NCI-H2081 treated with DMSO at 0.1 percent for 48 hours (cell line): ENCODE results near the gene COQ5.
"Not testable (repeated sequence)": the region's sequence is repeated elsewhere in the genome, so short reads cannot be mapped to it uniquely, and the experiment has no call there.

Source experiments
- DNase-seq: peaks from one replicate; lab custom pipeline; 2025; lab: John Stamatoyannopoulos, UW

COQ5 gene

DNA sequence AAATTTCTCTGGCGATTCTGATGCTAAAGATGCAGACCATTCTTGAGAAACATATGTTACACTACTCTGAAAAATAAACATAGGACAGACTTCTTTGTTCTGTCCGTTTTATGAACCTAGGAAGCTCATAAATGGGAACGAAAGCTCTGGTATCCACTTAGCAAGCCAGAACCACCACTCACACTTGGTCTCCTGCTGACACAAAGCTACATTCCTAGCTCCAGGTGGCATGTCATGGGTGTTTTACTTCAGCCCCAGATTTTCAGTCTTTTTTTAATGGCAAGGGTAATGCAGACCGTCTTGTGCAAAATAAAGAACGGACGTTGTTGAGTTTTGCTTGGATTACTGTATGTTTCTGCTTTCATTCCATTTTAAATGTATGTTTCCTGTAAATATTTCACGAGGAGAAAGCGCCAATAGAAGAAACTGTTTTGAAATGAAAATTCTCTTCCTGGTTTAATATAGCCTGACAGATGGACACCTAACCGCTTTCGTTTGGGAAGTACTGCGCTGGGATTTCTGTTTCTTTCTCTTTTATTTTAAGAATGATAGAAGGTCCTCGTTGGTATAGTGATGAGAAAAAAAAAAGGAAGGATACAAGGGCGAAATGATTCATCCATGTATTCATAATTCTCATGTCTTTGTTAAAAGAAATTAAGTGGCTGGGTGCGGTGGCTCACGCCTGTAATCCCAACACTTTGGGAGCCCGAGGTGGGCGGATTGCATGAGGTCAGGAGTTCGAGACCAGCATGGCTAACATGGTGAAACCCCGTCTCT, 871 bp upstream of the COQ5 start:
- peak; percentile 31 for DNase-seq

DNA sequence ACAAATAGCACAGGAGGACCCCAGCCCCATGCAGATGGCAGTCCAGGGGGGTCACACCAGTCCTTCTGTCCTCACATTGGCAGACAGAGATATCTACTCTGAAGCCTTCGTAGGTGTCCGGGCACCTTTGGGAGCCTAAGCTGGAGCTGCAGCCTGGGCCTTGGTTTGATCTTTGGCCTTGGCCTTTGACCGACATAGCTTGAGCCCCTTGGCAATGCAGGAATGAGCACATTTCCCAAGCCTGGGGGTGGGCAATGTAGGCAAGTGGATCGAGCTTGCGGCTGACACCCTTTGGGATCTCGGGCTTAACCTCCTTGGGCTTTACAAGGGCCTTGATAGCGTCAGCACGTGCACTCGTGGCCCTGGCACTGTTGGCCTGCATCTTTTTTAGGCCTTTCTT, 6.4 kb downstream of the COQ5 start:
- DNase-seq, result no peak

DNA sequence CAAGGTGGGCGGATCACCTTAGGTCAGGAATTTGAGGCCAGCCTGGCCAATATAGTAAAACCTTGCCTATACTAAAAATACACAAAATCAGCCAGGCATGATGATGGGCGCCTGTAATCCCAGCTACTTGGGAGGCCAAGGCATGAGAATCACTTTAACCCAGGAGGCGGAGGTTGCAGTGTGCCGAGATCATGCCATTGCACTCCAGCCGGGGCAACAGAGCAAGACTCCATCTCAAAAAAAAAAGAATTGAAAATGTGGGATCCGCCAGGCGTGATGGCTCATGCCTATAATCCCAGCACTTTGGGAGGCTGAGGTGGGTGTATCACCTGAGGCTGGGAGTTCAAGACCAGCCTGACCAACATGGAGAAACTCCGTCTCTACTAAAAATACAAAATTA, 9.6 kb downstream of the COQ5 start:
- not testable (repeated sequence) for DNase-seq

DNA sequence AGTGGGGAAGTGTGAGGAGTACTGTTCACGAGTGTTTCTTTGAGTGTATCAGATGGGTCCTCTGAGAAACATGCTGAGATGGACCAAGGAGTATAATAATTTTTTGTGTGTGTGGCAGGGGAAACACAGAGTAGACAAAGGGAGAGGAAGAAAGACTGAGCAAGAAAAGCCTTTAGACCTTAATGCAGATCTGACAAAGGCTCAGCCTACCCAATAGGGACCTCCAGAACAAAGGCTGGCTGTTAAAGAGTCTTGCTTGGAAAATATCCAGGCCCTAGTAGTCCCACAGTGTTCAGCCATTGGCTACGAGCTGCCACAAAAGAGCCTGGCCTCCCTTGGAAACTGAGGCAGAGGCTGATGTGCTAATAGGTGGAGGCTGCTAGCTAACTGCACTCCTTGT, 13.5 kb downstream of the COQ5 start:
- DNase-seq, result no peak

DNA sequence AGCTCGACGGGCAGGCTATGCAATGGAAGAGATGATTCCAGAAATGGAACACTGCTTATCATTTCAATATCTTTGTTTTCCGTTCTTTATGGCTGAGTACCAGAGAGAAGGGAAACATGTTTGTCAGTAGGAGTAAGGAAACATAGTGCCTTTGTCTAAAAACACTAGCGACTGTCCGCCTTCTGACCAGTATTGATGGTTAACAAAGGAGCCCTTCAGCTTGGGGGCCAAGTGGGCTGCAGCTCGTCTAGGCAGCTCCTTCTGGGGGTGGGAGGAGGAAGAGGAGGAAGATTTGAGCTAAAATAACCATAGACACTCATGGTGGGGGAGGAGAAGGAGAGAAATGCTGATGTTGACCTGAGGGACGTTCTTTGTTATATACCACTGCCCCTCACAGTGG, 15.0 kb downstream of the COQ5 start:
- DNase-seq, result no peak

DNA sequence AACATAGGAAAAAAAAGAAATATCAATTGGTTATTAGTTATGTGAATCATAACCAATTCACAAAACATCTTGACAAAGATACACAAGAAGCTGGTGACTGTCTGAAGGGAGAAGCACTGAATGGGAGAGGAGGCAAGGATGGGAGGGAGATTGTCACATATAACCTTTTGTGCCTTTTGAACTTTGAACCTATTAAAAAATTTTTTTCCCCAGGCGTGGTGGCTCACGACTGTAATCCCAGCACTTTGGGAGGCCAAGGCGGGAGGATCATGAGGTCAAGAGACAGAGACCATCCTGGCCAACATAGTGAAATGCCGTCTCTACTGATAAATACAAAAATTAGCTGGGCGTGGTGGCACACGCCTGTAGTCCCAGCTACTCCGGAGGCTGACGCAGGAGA, 20.4 kb downstream of the COQ5 start:
- DNase-seq, result no peak

DNA sequence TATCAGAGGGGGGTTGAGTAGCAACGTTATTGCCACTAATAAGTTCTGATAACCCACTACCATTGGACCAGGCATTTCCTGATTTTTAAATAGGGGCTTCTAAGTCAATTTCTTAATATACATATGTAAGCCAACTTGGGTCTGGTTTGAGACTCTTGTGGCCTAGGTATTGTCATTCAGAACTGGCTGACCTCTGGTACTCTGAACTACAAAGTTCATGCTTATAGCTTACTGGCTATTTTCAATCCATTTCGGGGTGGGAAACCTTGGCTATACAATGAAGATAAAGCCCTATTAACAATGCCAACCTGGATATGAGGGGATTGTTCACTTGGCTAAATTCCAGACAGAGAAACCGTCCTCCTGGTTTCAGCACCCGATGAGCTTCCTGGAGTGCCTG, 24.4 kb downstream of the COQ5 start:
- DNase-seq, result no peak

DNA sequence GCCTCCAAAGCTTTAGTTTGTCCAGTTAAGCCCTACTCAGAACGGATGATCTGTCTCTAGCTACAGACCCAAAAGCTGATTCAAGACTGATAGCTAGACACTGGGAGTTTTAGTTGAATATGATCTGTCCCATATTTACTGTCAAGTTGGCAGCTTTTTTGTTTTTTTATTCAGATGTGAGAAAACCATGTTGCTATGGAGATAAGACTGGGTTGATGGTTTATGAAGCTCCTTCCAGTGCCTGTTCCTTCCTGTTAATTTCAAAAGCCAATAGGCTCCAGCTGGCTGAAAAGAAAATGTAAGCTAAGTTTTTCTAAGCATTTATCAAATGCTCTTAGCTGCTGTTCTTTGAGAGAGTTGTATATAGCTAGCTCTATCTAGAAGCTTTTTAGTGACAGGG, 28.4 kb downstream of the COQ5 start:
- no peak for DNase-seq

DNA sequence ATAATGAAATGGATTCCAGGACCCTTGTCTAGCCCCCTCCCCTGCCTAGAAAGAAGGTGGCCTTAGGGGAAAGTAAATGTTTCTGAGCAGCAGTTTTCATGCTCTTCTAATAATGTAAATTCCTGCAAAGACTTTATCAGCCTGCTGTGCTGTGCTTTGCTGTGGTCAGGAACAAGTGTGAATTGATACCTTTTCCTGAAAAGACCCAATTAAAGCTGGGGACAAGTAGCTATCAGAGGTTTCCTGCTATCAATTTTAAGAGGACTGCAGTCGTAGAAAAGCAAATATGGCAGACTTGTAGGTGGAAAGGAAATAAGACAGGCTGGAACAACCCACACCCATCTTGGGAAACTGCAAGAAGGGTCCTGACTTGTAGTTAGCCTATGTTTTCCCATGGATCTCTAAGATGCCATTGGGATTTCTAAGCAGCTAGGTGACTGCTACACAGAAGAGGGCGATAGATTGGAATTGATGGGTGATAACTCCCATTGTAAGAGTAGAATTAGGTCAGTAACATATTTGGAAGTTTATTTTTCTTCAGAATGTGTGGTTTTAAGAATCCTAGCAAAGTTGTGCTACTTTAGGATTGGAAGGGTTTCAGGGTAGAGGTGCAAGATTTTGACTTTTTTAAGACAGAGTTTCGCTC, 30.0 kb downstream of the COQ5 start:
- no peak for DNase-seq

DNA sequence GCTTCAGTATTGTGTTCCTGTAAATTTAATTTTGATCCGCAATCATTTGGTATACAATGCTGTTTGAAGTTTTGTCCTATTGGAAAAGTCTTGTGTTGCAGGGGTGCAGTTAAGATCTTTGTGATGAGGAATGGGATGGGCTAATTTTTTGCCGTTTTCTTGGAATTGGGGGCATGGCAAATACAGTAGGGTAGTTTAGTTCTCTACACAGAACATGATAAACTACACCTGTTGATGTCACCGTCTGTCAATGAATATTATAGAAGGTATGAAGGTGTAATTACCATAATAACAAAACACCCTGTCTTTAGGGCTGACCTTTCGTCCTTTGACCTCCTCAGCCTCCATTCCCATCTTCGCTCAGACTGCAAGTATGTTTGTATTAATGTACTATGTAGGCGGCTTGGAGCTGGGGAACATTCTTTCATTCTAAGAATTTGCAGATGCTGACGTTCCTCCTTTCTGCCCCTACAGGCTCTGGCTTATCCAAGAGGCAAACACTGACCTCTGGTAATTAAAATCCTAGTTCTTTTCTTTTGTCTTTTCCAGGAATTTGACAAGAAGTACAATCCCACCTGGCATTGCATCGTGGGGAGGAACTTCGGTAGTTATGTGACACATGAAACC, 31.3 kb downstream of the COQ5 start:
- no peak for DNase-seq

DNA sequence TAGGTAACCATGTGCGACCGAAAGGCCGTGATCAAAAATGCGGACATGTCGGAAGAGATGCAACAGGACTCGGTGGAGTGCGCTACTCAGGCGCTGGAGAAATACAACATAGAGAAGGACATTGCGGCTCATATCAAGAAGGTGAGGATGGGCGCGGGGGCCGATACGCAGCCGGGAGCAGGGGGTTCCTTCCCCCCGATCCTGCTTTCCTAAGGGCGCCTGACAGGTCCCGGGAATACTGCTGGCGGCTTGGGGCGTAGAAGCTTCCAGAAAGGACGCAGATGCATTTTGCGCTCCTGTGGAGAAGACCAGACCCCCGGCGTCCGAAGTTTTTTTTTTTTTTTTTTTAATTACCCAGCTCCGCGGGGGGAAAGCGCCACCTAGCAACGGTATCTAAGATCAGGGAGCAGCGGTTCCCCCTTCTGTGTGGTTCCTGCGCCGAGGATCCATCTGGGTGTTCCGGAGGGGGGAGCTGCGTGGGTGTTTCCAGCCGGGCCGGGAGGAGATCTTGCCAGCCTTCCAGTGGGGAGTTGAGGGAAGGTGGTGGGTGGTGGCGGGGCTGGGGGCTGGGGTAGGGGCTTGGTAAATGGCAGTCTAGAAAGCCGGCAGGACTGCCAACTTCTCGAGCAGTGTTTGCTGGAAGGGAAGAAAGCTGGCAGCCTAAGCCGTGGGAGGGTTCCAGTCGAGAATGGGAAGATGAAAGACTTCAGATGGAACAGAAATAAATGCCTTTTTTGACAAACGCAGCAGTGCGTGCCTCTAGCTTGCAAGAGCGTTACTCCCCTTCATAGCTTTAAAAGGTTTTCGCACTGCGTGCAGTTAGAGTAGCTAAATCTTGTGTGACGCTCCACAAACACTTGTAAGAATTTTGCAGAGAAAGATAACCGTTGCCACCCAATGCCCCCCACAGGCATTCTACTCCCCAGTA, 32.3 kb downstream of the COQ5 start:
- DNase-seq, result no peak

DNA sequence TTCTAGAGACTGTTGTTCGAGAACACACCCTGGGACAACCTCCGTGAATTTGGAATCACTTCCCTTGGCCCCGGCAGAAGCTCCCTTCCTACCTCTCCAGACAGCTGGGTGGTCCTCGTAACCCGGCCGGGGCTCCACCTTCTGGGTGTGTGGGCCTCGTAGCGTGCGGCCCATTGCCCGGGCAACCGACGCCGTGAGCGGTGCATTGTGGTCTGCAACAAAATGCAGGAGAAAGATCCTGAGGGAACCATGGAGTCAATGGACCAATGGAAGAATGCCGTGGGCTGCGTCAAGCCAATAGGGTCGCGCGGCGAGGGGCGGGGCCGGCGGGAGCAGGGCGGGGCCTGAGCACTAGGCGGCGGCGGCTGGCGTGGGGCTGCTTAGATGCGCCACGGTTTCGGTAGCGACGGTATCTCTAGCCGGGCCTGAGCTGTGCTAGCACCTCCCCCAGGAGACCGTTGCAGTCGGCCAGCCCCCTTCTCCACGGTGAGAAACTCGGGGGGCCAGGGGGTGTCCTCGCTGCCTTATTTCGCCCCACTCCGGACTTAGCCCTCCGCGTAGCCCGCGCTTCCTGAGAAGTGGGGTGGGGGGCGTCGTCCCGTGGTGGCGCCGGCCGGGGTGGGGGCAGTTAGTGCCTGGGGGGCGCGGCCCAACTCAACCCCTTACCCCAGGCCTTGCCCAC, 33.1 kb downstream of the COQ5 start, which contains the start of gene DYNLL1:
Gene DYNLL1, plus strand, starts transcription at position 383 of the 682 bp plus-strand sequence. CDS start 309 bp downstream, outside the sequence.
- peak; percentile 77 for DNase-seq

DNA sequence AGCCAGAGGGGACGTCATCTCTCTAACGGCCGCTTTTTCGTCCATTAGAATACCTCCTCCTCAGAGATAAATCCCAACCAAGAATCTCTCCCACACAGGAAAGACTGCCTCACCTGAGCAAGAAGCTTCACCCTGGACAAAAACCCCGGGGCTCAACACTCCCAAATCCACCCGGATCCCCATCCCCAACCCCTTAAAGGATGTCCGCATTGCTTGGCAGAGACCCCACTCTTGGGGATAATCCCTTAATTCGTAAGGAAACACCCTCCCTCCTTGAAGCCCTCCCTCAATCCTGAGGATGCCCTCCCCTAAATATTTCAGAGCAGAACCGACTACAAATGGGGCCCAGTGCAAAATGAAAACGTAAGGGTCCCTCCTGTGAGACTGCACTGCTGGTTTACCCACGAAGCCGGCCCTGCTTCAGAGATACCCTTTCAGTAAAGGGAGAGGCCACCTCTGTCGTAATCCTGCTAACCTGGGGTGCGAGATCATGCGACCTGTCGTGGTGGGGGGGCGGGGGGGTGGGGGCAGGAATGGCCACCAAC, 33.7 kb downstream of the COQ5 start:
- DNase-seq, result no peak

DNA sequence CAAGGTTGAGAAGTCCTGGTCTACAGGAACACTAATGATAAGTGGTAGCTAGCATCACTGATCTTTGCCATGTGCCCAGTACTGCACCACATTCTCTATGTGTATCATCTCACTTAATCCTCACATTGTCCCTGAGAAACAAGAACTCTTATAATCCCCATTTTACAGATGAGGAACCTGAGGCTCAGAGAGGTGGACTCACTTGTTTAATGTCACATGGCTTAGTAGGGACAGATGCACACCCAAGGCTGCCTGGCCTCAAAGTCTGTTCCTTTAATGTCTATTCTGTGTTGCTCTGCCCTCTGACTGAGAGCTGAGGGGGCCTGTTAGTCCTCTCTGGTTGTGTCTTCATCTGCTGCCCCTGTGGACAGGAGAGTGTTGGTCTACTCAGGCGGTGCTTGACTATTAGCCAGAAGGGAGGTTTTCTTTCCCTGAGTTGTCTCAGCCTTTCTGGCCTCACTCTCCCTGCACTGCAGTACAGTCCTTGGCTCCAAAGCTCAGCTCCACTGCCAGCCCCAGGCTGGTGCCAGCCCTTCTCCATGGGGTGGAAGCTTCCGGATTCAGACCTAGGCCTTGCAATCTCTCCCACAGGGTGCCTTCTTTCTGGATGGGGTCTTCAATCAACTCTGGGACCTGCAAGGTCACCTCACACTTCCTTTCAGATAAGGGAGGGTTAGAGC, 38.0 kb downstream of the COQ5 start:
- DNase-seq, result no peak

DNA sequence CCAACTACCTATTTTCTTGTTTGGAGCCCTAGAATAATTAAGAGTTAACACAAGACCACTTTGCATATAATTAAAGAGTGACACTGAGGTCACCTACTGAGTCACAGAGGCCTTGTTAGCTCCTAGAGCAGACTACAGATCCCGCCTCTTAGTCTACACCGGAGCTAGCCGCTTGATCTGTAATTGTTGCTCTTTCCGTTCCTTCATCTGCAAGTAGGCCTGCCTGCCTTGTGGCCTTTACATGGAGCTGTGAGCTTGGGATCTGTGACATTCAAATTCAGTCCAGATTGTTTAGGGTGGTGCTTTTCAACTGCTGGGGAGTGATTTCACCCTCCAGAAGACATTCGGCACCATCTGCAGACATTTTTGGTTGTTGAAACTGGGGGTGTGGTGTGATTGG, 38.6 kb downstream of the COQ5 start:
- no peak for DNase-seq

DNA sequence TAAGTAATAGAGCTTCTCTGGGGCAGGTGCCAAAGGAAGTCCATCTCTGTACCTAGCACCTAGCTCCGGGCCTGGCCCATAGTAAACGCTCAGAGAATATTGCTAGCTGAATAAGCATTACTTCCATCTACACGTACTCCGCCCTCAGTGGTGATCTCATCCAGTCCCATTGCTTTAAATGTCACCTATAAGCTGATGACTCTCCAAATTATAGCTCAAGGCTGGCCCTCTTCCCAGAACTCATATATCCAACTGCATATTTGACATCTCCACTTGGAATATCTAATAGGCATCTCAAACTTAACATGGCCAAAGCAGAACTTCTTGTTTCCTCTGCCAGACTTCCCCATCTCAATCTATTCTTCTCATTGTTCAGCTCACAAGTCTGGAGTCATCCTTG, 39.9 kb downstream of the COQ5 start:
- DNase-seq, result no peak

DNA sequence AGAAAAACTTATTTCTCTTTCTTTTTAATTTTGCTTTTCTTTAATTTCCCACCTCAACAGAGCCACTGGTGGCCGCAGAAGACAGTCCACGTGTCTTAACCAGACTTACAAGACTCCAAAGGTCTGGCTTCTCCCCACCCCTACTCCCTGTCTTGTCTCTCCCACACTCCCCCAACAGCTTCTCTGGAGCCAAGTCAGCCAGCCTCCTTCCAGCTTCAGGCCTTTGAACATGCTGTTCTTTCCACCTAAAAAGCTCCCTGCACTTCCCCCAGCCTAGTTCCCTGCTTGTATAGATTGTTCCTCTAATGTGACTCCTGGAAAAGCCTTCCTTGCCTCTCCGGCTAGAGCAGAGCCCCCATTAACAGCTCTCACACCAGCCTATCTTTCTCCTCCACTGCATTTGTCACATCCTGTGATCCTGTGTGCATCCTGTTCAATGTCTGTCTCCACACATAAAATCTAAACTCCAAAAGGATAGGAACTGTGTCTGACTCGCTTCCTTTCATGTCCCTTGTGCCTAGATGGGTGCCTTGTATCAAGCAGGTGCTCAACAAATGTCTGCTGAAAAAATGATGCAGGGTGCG, 40.8 kb downstream of the COQ5 start:
- no peak for DNase-seq

DNA sequence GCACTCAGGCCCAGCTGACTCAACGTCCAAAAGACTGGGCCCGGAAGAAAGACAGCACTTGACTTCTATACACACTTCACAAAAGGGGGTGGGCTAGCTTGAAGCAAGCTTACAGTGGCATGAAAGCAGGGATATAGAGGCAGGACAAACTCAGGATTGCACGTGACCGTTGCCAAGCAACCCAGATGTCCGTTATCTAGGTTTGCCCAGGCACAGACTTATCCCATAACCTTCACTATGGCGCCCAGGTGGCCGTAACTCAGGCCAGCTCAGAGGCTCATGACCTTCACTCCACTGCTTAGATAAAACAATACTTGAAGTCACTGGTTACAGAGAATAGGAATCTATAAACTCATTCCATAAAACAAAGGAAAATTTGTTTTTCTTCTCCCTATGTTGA, 41.4 kb downstream of the COQ5 start:
- DNase-seq, result not testable (repeated sequence)

DNA sequence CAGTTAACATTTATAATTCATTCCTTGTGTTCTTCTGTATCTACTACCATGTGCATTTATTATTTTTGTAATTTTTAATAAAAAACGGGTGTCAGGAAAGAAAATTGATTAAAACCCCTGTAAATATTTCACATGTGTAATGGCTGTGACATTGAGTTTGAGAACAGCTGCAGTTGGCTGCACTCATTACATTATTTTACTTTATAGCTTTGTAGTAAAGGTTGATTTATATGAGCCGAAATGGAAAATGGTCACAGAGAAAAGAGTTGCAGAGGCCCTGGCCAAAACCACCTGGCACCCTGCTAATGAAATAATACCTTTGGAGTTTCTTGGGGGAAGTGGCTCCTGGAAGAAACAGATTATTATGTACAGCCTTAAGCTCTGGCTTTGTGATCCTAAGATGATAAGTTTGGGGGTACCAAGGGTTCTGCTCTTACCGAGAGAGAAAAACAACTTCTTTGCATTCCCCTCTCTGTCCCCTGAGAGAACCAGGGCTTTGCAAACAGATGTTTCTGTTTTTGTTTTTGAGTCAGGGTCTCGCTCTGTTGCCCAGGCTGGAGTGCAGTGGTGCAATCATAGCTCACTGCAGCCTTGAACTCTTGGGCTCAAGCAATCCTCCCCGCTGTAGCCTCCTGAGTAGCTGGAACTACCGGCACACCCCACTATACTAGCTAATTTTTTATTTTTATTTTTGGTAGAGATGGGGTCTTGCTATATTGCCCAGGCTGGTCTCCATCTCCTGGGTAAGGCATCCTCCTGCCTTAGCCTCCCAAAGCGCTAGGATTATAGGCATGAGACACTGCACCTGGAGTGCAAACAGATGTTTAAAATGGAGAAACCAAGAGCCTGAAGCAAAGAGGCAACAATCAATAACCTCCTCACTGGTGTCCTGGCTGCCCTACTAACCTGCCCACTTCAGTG, 42.7 kb downstream of the COQ5 start:
- DNase-seq, result no peak
